Prostate gland (tissue), 2 donors: Measurements from ENCODE around the gene KIF18A.

ENCODE experiments used
- POLR2A ChIP-seq: fragments of 450-650 bp; IDR thresholded peaks from one replicate; pipeline ENCODE4 v1.6.1; 2016; ENCODE audit warnings: antibody characterized with exemption, mild to moderate bottlenecking
- POLR2AphosphoS5 ChIP-seq: sonication (generic); formaldehyde crosslinking; IDR thresholded peaks from one replicate; pipeline ENCODE4 v1.6.1; 2017; ENCODE audit warnings: antibody characterized with exemption
- TF ChIP-seq, protein P1 (sequence below), 4 experiments: fragments of 200-600 bp in 2 of 4; fragments of 450-650 bp in 2 of 4; sonication (generic) in 2 of 4; IDR thresholded peaks; 1 replicate in 3 of 4; 2 replicates in 1 of 4; pipeline ENCODE4 v1.5.1; 2016 to 2019; ENCODE audit warnings: antibody characterized with exemption in 4 of 4, mild to moderate bottlenecking in 2 of 4, moderate library complexity in 2 of 4

GRCh38 chr11:28107750-28108618 lies at the start of gene KIF18A, which contains the start of gene METTL15:
- TF ChIP-seq, protein P1, sequence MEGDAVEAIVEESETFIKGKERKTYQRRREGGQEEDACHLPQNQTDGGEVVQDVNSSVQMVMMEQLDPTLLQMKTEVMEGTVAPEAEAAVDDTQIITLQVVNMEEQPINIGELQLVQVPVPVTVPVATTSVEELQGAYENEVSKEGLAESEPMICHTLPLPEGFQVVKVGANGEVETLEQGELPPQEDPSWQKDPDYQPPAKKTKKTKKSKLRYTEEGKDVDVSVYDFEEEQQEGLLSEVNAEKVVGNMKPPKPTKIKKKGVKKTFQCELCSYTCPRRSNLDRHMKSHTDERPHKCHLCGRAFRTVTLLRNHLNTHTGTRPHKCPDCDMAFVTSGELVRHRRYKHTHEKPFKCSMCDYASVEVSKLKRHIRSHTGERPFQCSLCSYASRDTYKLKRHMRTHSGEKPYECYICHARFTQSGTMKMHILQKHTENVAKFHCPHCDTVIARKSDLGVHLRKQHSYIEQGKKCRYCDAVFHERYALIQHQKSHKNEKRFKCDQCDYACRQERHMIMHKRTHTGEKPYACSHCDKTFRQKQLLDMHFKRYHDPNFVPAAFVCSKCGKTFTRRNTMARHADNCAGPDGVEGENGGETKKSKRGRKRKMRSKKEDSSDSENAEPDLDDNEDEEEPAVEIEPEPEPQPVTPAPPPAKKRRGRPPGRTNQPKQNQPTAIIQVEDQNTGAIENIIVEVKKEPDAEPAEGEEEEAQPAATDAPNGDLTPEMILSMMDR (IDR thresholded peaks at IDR 0.05): peak in 1 of 4 experiments; percentile 8
- TF ChIP-seq POLR2A (peak; percentile 56), POLR2AphosphoS5 (peak; percentile 98)
